GM12875 (cell line): ENCODE measurements around the gene TNK1.

Source experiments
- H3K4me3 ChIP-seq: one replicate; pipeline ENCODE4 v1.5.1; 2011; ENCODE audit warnings: low read depth, low read length, control low read depth
- TF ChIP-seq, protein P1 (sequence below): IDR thresholded peaks from 2 replicates; pipeline ENCODE4 v1.5.1; 2011; ENCODE audit warnings: low read depth, mild to moderate bottlenecking, control low read depth, inconsistent platforms, low read length, moderate library complexity, borderline replicate concordance; ENCODE audit not compliant: insufficient read depth

TNK1 gene

DNA sequence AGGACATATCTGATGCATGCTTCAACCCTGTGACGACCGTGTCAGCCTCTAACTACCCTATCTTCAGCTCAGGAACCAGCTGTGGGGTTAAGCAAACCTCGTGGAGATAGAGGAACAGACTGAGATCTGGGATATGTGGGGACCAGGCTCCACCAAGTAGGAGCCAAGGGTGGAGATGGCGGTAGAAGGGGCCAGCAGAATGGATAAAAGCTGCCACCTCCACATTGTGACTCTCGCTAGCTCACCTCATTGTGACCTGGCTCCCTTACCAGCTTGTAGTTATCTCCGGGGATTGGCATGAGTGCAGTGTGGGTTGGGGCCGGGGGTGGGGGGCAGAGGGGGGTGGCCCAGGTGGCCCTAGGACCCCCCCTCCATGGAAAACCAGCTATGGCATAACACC, 44.4 kb downstream of the TNK1 start, which contains the start of gene SPEM2:
SPEM2 (plus strand) TSS at position 301 of the 400 bp plus-strand sequence; CDS start at position 374, 73 bp downstream.
- H3K4me3 ChIP-seq = no peak within 1 kb of the TSS
- TF ChIP-seq, protein P1, sequence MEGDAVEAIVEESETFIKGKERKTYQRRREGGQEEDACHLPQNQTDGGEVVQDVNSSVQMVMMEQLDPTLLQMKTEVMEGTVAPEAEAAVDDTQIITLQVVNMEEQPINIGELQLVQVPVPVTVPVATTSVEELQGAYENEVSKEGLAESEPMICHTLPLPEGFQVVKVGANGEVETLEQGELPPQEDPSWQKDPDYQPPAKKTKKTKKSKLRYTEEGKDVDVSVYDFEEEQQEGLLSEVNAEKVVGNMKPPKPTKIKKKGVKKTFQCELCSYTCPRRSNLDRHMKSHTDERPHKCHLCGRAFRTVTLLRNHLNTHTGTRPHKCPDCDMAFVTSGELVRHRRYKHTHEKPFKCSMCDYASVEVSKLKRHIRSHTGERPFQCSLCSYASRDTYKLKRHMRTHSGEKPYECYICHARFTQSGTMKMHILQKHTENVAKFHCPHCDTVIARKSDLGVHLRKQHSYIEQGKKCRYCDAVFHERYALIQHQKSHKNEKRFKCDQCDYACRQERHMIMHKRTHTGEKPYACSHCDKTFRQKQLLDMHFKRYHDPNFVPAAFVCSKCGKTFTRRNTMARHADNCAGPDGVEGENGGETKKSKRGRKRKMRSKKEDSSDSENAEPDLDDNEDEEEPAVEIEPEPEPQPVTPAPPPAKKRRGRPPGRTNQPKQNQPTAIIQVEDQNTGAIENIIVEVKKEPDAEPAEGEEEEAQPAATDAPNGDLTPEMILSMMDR = no peak

DNA sequence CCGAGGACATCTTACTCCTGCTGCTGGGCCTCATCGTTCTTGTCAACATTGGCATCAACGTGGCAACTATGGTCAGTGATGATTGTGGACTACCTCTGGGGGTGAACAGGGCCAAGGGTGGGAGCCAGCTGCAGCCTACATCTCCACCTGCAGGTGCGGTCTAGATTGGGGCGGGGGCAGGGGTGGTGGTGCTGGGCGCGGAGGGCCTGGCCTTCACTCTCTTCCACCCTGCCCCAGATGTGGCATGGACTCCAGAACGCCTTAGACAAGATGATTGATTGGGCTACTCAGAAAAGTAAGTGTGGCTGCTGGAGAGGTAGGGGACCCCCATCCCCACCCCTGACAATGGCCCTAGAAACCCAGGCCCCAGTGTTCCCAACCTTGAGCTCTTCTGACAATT, 44.9 kb downstream of the TNK1 start:
- H3K4me3 ChIP-seq = no peak overlapping the region
- TF ChIP-seq, protein P1 = no peak

DNA sequence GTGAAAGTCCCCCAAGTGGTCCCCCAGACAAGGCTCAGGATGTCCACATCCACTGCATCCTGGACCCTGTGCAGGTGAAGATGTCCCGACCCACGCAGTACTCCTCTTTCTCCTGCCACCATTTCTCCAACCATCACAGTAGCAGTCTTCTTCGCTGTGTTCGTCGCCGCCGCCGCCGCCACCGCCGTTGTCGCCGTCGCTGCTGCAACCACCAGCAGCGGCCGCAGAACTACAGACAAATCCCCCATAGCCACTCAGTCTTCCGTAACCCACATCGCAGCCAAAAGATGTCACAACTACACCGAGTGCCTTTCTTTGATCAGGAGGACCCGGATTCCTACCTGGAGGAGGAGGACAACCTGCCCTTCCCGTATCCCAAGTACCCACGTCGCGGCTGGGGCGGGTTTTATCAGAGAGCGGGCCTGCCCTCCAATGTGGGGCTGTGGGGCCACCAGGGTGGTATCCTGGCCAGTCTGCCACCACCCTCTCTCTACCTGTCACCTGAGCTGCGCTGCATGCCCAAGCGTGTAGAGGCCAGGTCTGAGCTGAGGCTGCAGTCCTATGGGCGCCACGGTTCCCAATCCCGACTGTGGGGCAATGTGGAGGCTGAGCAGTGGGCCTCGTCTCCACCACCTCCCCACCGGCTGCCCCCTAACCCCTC, 45.4 kb downstream of the TNK1 start:
- TF ChIP-seq, protein P1 = no peak

DNA sequence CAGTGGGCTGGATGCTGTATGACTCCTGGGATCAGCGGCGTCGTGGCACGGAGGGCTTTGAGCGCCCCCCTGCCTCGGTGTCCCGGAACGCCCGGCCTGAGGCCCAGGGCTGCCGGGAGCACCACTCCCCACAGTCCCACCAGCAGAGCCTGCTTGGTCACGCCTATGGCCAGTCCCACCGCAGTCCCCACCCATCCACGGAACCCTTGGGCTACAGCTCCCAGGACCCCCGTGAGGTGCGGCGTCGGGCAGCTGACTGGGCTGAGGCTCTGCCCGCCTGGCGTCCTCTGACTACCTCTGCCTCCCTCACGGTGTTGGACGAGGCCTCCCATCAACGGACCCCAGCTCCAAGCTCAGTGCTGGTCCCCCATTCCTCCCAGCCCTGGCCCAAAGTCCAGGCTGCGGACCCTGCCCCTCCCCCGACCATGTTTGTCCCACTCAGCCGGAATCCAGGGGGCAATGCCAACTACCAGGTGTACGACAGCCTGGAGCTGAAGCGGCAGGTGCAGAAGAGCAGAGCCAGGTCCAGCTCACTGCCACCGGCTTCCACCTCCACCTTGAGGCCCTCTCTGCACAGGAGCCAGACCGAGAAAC, 46.1 kb downstream of the TNK1 start:
- TF ChIP-seq, protein P1 = no peak
- no peak overlapping the region for H3K4me3 ChIP-seq

More for the DNA sequence above, 45.4 kb downstream of the TNK1 start:
- H3K4me3 ChIP-seq = no peak overlapping the region

DNA sequence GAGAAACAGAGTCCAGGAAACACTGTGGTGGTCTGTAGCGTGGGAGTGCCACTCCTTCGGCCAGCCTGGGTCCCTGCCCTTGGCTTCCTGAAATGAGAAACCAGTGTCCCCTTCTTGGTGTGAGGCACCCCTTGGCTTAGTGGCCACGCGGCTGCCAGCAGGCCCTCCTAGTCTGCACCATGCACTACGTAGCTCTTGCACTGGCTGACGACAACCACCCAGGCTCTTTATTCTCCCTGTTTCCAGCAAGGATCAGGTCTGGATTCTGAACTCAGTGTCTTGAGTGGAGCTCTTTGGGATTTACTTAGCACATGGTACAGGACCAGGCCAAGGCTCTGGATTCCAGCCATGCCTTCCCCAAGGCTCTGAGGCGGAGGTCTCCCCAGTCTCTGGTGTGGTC, 46.7 kb downstream of the TNK1 start:
- H3K4me3 ChIP-seq = no peak overlapping the region
- TF ChIP-seq, protein P1 = no peak

GRCh38 chr17:7428557-7428956, 47.7 kb downstream of the TNK1 start, which contains the start of gene SPEM3:
TSS of gene SPEM3 (plus strand) at chr17:7428857. CDS start at chr17:7428903, 46 bp downstream.
- TF ChIP-seq, protein P1 = no peak
- H3K4me3 ChIP-seq = no peak within 1 kb of the TSS

DNA sequence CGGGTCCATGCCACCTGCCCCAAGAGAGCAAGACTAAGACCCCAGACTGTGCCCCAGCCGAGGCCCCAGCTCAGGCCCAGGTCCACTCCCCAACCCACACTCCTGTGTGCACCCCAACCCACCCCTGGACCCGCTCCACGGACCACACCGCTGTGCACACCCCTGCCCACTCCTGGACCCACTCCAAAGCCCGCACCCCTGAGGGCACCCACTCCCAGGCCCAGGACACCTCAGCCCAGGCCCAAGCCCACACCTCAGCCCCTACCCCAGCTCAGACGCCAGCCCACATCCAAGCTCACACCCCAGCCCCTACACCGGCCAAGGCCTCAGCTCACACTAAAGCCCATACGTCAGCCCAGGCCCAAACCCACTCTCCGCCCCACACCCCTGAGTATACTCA, 48.8 kb downstream of the TNK1 start:
- no peak overlapping the region for H3K4me3 ChIP-seq
- TF ChIP-seq, protein P1 = no peak
